ENCODE measurements around the gene PCAT6. TPM values are rescaled to one million over a fixed set of nuclear protein-coding genes. Genes with fewer than 3 reads are reported as not detected.

The PCAT6 gene
- total RNA-seq, 2 donors from 2014 or later: 1.8 to 4.0 TPM

GRCh38 chr1:202801175-202801574 lies 9.6 kb upstream of the PCAT6 start:
- Mint-ChIP-seq H3K4me3 (no peak overlapping the region), H3K27me3 (no peaks in the 10 kb centered on the region), H3K27ac (no peak overlapping the region), H3K9me3 (no peaks in the 10 kb centered on the region), H3K4me1 (peaks cover 19% of the 10 kb centered on the region), H3K36me3 (ENCODE audit: low read depth) (peaks cover 66% of the 10 kb centered on the region)
- ATAC-seq (replicated peaks): no peak

- Mint-ChIP-seq H3K4me3 (peak overlapping the region; percentile 87), H3K27ac (no peak overlapping the region), H3K9me3 (no peaks in the 10 kb centered on the region), H3K36me3 (ENCODE audit: low read depth) (peaks cover 68% of the 10 kb centered on the region), H3K4me1 (peaks cover 19% of the 10 kb centered on the region), H3K27me3 (no peaks in the 10 kb centered on the region)
- ATAC-seq (replicated peaks): no peak
Measured at GRCh38 chr1:202802034-202802433, 8.7 kb upstream of the PCAT6 start.

- Mint-ChIP-seq H3K27me3 (no peaks in the 10 kb centered on the region), H3K36me3 (ENCODE audit: low read depth) (peaks cover 56% of the 10 kb centered on the region), H3K4me3 (peak overlapping the region; percentile 87), H3K9me3 (no peaks in the 10 kb centered on the region), H3K4me1 (peaks cover 19% of the 10 kb centered on the region), H3K27ac (peak overlapping the region; percentile 53)
- no peak for ATAC-seq (replicated peaks)
Measured at GRCh38 chr1:202802998-202803932, 7.5 kb upstream of the PCAT6 start.

- Mint-ChIP-seq H3K4me1 (peaks cover 28% of the 10 kb centered on the region), H3K36me3 (ENCODE audit: low read depth) (peaks cover 47% of the 10 kb centered on the region), H3K9me3 (no peaks in the 10 kb centered on the region), H3K27ac (peak overlapping the region; percentile 32), H3K27me3 (no peaks in the 10 kb centered on the region), H3K4me3 (peak overlapping the region; percentile 87)
- ATAC-seq (replicated peaks): no peak
Measured at GRCh38 chr1:202804126-202804525, 6.6 kb upstream of the PCAT6 start.

- H3K27me3 Mint-ChIP-seq: no peaks in the 10 kb centered on the region
- peak; percentile 46 for ATAC-seq (replicated peaks)
- peak overlapping the region; percentile 90 for H3K27ac Mint-ChIP-seq
- H3K9me3 Mint-ChIP-seq: no peaks in the 10 kb centered on the region
- peaks cover 25% of the 10 kb centered on the region for H3K4me1 Mint-ChIP-seq
- H3K4me3 Mint-ChIP-seq: peak overlapping the region; percentile 87
- H3K36me3 Mint-ChIP-seq (ENCODE audit: low read depth): peaks cover 38% of the 10 kb centered on the region
Measured at GRCh38 chr1:202805886-202806844, 4.6 kb upstream of the PCAT6 start.

- peak overlapping the region; percentile 90 for H3K27ac Mint-ChIP-seq
- H3K27me3 Mint-ChIP-seq: no peaks in the 10 kb centered on the region
- peak; percentile 6 for ATAC-seq (replicated peaks)
- peaks cover 41% of the 10 kb centered on the region for H3K36me3 Mint-ChIP-seq (ENCODE audit: low read depth)
- H3K9me3 Mint-ChIP-seq: no peaks in the 10 kb centered on the region
- peak overlapping the region; percentile 87 for H3K4me3 Mint-ChIP-seq
- H3K4me1 Mint-ChIP-seq: peaks cover 31% of the 10 kb centered on the region
Measured at GRCh38 chr1:202806845-202807450, 3.8 kb upstream of the PCAT6 start.

- ATAC-seq (replicated peaks): peak; percentile 7
- no peaks in the 10 kb centered on the region for H3K9me3 Mint-ChIP-seq
- peak overlapping the region; percentile 87 for H3K4me3 Mint-ChIP-seq
- H3K27me3 Mint-ChIP-seq: no peaks in the 10 kb centered on the region
- peaks cover 31% of the 10 kb centered on the region for H3K4me1 Mint-ChIP-seq
- H3K27ac Mint-ChIP-seq: no peak overlapping the region
- H3K36me3 Mint-ChIP-seq (ENCODE audit: low read depth): peaks cover 46% of the 10 kb centered on the region
Measured at GRCh38 chr1:202807451-202807925, 3.3 kb upstream of the PCAT6 start.

- peak; percentile 53 for ATAC-seq (replicated peaks)
- Mint-ChIP-seq H3K27me3 (no peaks in the 10 kb centered on the region), H3K4me3 (peak within 1 kb of the TSS; percentile 87), H3K27ac (peak within 1 kb of the TSS; percentile 90), H3K36me3 (ENCODE audit: low read depth) (peaks cover 41% of the 10 kb centered on the region), H3K4me1 (peaks cover 26% of the 10 kb centered on the region), H3K9me3 (no peaks in the 10 kb centered on the region)
Measured at GRCh38 chr1:202807926-202808757, 2.6 kb upstream of the PCAT6 start, which contains the start of gene KDM5B. Gene KDM5B, minus strand, starts transcription at chr1:202808421. Its CDS starts 116 bp downstream, at chr1:202808305.

- Mint-ChIP-seq H3K4me3 (peak overlapping the region; percentile 87), H3K36me3 (ENCODE audit: low read depth) (peaks cover 37% of the 10 kb centered on the region), H3K27me3 (no peaks in the 10 kb centered on the region), H3K27ac (peak overlapping the region; percentile 87), H3K4me1 (peaks cover 23% of the 10 kb centered on the region), H3K9me3 (no peaks in the 10 kb centered on the region)
- ATAC-seq (replicated peaks): no peak
Measured at GRCh38 chr1:202809597-202810159, 1.1 kb upstream of the PCAT6 start.

- peaks cover 23% of the 10 kb centered on the region for H3K4me1 Mint-ChIP-seq
Measured at GRCh38 chr1:202810193-202810614, 550 bp upstream of the PCAT6 start.

GRCh38 chr1:202811296-202812175 lies 782 bp downstream of the PCAT6 start:
- peaks cover 23% of the 10 kb centered on the region for H3K4me1 Mint-ChIP-seq
- H3K9me3 Mint-ChIP-seq: no peaks in the 10 kb centered on the region
- peak; percentile 28 for ATAC-seq (replicated peaks)
- H3K27ac Mint-ChIP-seq: peak overlapping the region; percentile 87
- no peaks in the 10 kb centered on the region for H3K27me3 Mint-ChIP-seq
- H3K36me3 Mint-ChIP-seq (ENCODE audit: low read depth): peaks cover 22% of the 10 kb centered on the region
- H3K4me3 Mint-ChIP-seq: peak overlapping the region; percentile 87

More at GRCh38 chr1:202810193-202810614, 550 bp upstream of the PCAT6 start:
- Mint-ChIP-seq H3K36me3 (ENCODE audit: low read depth) (peaks cover 36% of the 10 kb centered on the region), H3K4me3 (peak overlapping the region; percentile 87), H3K27ac (peak overlapping the region; percentile 87), H3K9me3 (no peaks in the 10 kb centered on the region), H3K27me3 (no peaks in the 10 kb centered on the region)
- ATAC-seq (replicated peaks): no peak

Measured in activated T-helper 17 cell treated with anti-CD3 and anti-CD28 coated beads, Interleukin-2, amount 50 U/mL, for 72 hours (primary cell).